Transverse colon (tissue), 4 donors: Measurements from ENCODE around the gene ELP5.
A peak's percentile ranks its signal among the peaks of the same experiment; 100 is the strongest.

Experiments used
- CTCF ChIP-seq, 5 experiments: fragments of 200-600 bp in 3 of 5; fragments of 450-650 bp in 2 of 5; sonication (generic) in 3 of 5; IDR thresholded peaks; 1 replicate in 2 of 5; 2 replicates in 3 of 5; pipeline ENCODE4 v1.5.1; 2016 to 2017; ENCODE audit warnings: antibody characterized with exemption in 5 of 5, inconsistent platforms in 3 of 5, mild to moderate bottlenecking in 2 of 5, moderate library complexity in 1 of 5
- POLR2A ChIP-seq: fragments of 450-650 bp; IDR thresholded peaks from one replicate; pipeline ENCODE4 v1.6.1; 2016; ENCODE audit warnings: antibody characterized with exemption, mild to moderate bottlenecking, moderate library complexity
- POLR2AphosphoS5 ChIP-seq, 3 donors: sonication (generic); formaldehyde crosslinking; IDR thresholded peaks; one replicate each; pipeline ENCODE4 v1.6.1; 2016; ENCODE audit warnings: antibody characterized with exemption in 3 of 3

- TF ChIP-seq POLR2AphosphoS5 (IDR thresholded peaks at IDR 0.05) (peak; percentile 75 to 96 (median 95)), CTCF (IDR thresholded peaks at IDR 0.05) (no peak), POLR2A (peak; percentile 74)
These were observed 32.0 kb upstream of the ELP5 start, which contains the start of the genes ACADVL and DLG4 for GRCh38 chr17:7219812-7220592.
